Lower lobe of right lung (tissue), 2 donors: Measurements from ENCODE around the gene PADI6. TPM values are rescaled to one million over a fixed set of nuclear protein-coding genes. Genes with fewer than 3 reads are reported as not detected.
A peak's percentile ranks its signal among the peaks of the same experiment; 100 is the strongest.

Experiments
- ATAC-seq, 2 donors: fragments of 200-7000 bp; cut with Tn5 transposase; one replicate each; pipeline ENCODE4 v1.9.1; 2020 to 2022; ENCODE audit warnings: mild to moderate bottlenecking in 2 of 2, moderate library complexity in 2 of 2
- DNase-seq: peaks from one replicate; pipeline ENCODE4 v3.0.0-alpha.2; 2020
- H3K27ac ChIP-seq: fragments of 200-600 bp; one replicate; pipeline ENCODE4 v1.8.0; 2022
- H3K27me3 ChIP-seq: fragments of 200-600 bp; one replicate; pipeline ENCODE4 v1.8.0; 2022; ENCODE audit warnings: low read depth
- H3K36me3 ChIP-seq: fragments of 200-600 bp; one replicate; pipeline ENCODE4 v1.8.0; 2022; ENCODE audit warnings: mild to moderate bottlenecking
- H3K4me1 ChIP-seq: fragments of 200-600 bp; one replicate; pipeline ENCODE4 v1.8.0; 2022
- H3K4me3 ChIP-seq: fragments of 200-600 bp; one replicate; pipeline ENCODE4 v1.8.0; 2022; ENCODE audit warnings: mild to moderate bottlenecking
- H3K9me3 ChIP-seq: fragments of 200-600 bp; one replicate; pipeline ENCODE4 v1.8.0; 2022
- intact Hi-C: fragments of 100-400 bp; cut with DNase I; formaldehyde crosslinking; loops from one replicate; pipeline ENCODE4 v1.11.0; 2022
- total RNA-seq: library from RNA; stranded (reverse); fragmentation: NEBNext Ultra II Directional; extraction: Animal tissue kit (Norgen Biotek cat#: 25700); gene quantifications from one replicate; pipeline ENCODE4 v1.2.1, GENCODE V29; 2021
- TF ChIP-seq, protein P1 (sequence below): fragments of 200-600 bp; IDR thresholded peaks from one replicate; pipeline ENCODE4 v1.8.0; 2022; ENCODE audit warnings: antibody characterized with exemption, mild to moderate bottlenecking
- donor health status: DM: no; HTN: yes; CAD: no; lungs with severe emphysema.

The PADI6 gene
- total RNA-seq, 1 donor from 2014 or later = not detected

DNA sequence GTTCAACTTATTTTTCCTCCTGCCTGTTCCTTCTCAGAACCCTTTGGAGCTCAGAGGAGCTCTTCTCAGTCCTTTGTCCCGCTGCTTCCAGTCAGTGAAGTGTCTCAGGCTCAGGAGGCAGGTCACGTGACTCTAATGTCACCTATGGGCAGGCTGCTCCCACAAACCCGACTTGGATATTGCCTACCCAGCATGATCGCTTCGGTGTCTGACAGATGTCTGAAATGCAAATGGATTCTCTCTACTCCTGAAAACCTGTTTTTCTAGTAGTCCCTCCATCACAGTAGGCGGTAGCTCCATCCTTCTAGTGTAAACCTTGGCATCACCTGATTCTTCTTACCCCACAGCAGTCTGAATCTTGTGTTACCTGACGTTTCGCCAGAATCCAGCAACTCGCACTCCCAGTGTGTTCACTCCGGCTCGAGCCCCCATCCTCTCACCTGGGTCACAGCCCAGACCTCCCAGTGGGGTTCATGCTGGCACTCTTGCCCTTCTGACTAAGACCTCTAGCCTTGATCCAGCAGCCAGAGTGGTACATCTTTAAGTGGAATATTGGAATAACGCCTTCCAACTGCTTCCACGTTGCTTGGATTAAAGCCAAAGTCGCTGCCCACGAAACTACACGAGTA lies 5.4 kb downstream of the PADI6 start:
- intact Hi-C loops = no loop called here
- DNase-seq (no peak), ATAC-seq (peak in 1 of 2 donors; percentile 20)
- Histone ChIP-seq H3K27ac (no peak overlapping the region), H3K4me1 (no peaks in the 10 kb centered on the region), H3K36me3 (no peaks in the 10 kb centered on the region), H3K4me3 (no peak overlapping the region), H3K9me3 (no peaks in the 10 kb centered on the region), H3K27me3 (peaks cover 15% of the 10 kb centered on the region)
- TF ChIP-seq, protein P1, sequence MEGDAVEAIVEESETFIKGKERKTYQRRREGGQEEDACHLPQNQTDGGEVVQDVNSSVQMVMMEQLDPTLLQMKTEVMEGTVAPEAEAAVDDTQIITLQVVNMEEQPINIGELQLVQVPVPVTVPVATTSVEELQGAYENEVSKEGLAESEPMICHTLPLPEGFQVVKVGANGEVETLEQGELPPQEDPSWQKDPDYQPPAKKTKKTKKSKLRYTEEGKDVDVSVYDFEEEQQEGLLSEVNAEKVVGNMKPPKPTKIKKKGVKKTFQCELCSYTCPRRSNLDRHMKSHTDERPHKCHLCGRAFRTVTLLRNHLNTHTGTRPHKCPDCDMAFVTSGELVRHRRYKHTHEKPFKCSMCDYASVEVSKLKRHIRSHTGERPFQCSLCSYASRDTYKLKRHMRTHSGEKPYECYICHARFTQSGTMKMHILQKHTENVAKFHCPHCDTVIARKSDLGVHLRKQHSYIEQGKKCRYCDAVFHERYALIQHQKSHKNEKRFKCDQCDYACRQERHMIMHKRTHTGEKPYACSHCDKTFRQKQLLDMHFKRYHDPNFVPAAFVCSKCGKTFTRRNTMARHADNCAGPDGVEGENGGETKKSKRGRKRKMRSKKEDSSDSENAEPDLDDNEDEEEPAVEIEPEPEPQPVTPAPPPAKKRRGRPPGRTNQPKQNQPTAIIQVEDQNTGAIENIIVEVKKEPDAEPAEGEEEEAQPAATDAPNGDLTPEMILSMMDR = no peak

DNA sequence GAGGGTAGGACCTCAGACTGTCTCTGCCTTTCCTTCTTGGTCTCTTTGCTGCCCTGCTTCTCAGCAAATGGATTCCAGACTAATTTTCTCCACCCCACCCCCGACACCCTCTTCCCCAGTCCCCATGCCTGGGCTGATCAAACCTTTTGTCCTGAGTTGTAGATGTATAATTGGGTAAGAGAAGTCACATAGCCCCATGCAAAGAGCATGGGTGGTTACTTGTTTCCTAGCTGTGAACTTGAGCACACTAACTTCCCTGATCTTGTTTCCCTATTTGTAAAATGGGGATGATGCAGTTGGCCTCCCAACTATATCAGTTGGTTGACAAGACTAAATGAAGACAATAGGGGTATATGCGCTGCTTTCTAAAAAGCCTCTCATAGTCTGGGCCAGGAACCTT lies 9.2 kb downstream of the PADI6 start:
- no peak for DNase-seq
- H3K4me3 ChIP-seq = no peak overlapping the region

DNA sequence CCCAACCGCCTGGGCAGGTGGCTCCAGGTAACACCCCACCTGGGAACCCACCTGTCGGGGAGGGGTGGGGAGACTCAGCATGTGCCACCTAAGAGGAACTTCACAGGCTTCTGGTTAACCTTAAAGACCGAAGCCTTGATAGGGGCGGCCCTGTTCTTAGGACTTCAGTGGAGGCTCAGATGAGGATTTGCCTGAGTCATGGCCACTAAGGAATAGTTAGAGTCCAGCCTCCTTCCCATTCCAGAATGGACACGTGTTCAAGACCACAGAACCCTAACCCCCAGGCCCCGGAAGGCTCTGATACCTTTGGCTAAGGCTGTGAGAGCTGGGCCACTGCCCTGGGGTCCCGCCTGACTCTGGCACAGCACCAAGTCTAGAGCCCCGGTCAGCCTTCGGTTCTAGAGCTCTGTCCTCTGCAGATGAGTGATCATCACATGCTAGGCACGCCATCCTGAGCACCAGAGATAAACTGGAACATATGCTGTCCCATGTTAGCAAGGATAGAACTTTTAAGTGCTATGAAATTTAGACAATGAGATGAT lies 20.3 kb downstream of the PADI6 start:
- no peaks in the 10 kb centered on the region for H3K27me3 ChIP-seq
- ATAC-seq (no peak), DNase-seq (no peak)
- intact Hi-C loops = no loop called here
- H3K4me1 ChIP-seq = no peaks in the 10 kb centered on the region
- no peaks in the 10 kb centered on the region for H3K9me3 ChIP-seq
- no peaks in the 10 kb centered on the region for H3K36me3 ChIP-seq
- TF ChIP-seq, protein P1 = no peak
- no peak overlapping the region for H3K4me3 ChIP-seq
- no peak overlapping the region for H3K27ac ChIP-seq

More for the DNA sequence above, 9.2 kb downstream of the PADI6 start:
- H3K27ac ChIP-seq = no peak overlapping the region
- H3K9me3 ChIP-seq = no peaks in the 10 kb centered on the region
- TF ChIP-seq, protein P1 = no peak
- H3K27me3 ChIP-seq = peaks cover 11% of the 10 kb centered on the region
- intact Hi-C loops = no loop called here
- H3K36me3 ChIP-seq = no peaks in the 10 kb centered on the region
- H3K4me1 ChIP-seq = no peaks in the 10 kb centered on the region
- peak in 1 of 2 donors; percentile 28 for ATAC-seq

DNA sequence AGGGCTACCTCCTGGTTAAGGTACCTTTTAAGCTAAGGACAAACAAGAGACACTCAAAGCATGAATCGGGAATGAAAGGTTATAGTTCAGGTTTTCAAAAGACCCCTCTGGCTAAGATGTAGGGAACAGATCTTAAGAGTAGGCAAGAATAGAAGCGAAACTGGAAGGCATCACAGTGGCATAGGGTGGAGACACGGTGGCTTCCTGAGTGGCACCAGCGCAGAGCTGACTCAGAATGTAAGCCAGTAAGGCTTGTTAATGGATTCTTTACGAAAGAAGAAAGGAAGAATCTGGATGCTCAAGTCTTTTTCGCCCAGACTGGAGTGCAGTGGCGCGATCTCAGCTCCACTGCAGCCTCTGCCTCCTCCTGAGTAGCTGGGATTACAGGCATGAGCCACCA lies 21.2 kb downstream of the PADI6 start:
- DNase-seq (no peak), ATAC-seq (no peak)
- Histone ChIP-seq H3K27ac (no peak overlapping the region), H3K4me3 (no peak overlapping the region), H3K27me3 (no peaks in the 10 kb centered on the region), H3K4me1 (no peaks in the 10 kb centered on the region), H3K9me3 (no peaks in the 10 kb centered on the region), H3K36me3 (no peaks in the 10 kb centered on the region)
- intact Hi-C loops = no loop called here
- TF ChIP-seq, protein P1 = no peak

DNA sequence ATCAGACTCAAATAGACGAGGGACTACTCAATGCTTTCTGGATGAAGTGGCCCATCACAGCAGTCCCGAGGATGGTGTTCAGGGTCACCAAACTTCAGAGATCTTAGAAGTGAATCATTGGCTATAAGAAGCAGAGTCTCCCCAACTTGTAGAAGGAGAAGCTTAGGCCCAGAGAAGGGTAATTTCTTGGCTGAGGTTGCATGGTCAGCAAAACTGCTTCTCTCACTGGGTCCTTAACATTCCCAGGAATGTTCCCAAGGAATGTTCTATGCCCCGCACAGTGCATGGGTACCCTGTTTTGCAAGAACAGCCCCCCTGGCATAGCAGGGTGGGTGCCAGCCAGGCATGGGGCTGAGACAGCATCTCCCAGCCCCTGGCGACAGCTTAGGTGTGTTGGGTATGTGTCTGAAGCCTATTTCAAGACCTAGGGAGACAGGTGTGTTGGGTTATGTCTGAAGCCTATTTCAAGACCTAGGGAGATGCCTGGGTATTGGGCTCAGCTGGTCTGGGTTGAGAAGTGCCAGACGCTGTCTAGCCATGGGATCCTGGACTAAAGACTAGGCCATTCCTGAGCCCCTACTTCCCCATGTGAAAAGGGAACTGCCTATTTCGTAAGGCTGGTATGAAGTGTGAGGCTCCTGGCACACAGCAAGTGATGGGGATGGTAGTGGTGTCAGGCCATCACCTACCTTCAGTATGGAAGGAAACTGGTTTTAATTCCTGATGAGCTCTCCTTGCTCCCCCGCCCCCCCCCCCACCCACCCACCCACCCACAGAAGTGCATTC lies 26.1 kb downstream of the PADI6 start:
- no peaks in the 10 kb centered on the region for H3K27me3 ChIP-seq
- no peak overlapping the region for H3K27ac ChIP-seq
- H3K36me3 ChIP-seq = no peaks in the 10 kb centered on the region
- H3K9me3 ChIP-seq = no peaks in the 10 kb centered on the region
- peak; percentile 55 to 69 for ATAC-seq
- intact Hi-C loops = no loop called here
- DNase-seq = no peak
- no peaks in the 10 kb centered on the region for H3K4me1 ChIP-seq
- TF ChIP-seq, protein P1 = no peak
- H3K4me3 ChIP-seq = no peak overlapping the region
